GM12865 (cell line): Measurements from ENCODE around the gene CYP2C9.
"Not testable (repeated sequence)": the region's sequence is repeated elsewhere in the genome, so short reads cannot be mapped to it uniquely, and the experiment has no call there.

Source experiments
- DNase-seq: peaks from one replicate; pipeline ENCODE4 v3.0.0; 2010; ENCODE audit warnings: low read depth
- H3K4me3 ChIP-seq: 2 replicates; pipeline ENCODE4 v1.5.1; 2011; ENCODE audit warnings: mild to moderate bottlenecking, low read depth, low read length, control low read depth
- CTCF ChIP-seq: IDR thresholded peaks from 2 replicates; pipeline ENCODE4 v1.5.1; 2011; ENCODE audit warnings: low read length, control low read depth, low read depth, inconsistent platforms; ENCODE audit not compliant: insufficient read depth; ENCODE audit errors: missing control alignments

Gene CYP2C9

GRCh38 chr10:94936721-94937120 lies 1.7 kb upstream of the CYP2C9 start:
- no peak for DNase-seq
- no peak for TF ChIP-seq CTCF
- H3K4me3 ChIP-seq: no peak overlapping the region

DNA sequence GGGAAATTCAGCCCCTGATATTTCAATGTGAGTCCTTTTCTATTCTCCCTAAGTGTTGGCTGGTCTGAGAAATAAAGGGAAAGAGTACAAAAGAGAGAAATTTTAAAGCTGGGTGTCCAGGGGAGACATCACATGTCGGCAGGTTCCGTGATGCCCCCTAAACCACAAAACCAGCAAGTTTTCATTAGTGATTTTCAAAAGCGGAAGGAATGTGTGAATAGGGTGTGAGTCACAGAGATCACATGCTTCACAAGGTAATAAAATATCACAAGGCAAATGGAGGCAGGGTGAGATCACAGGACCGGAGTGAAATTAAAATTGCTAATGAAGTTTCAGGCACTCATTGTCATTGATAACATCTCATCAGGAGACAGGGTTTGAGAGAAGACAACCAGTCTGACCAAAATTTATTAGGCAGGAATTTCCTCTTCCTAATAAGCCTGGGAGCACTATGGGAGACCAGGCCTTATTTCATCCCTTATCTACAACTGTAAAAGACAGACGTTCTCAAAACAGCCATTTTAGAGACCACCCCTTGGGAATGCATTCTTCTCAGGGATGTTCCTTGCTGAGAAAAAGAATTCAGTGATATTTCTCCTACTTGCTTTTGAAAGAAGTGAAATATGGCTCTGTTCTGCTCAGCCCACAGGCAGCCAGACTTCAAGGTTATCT lies 5.1 kb downstream of the CYP2C9 start:
- not testable (repeated sequence) for H3K4me3 ChIP-seq, DNase-seq

DNA sequence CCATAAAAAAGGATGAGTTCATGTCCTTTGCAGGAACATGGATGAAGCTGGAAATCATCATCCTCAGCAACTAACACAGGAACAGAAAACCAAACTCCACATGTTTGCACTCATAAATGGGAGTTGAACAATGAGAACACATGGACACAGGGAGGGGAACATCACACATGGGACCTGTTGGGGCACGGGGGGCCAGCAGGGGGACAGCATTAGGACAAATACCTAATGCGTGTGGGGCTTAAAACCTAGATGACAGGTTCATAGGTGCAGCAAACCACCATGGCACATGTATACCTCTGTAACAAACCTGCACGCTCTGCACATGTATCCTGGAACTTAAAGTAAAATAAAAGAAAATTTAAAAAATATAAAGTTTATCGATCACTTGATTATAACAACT lies 7.7 kb downstream of the CYP2C9 start:
- H3K4me3 ChIP-seq, DNase-seq: not testable (repeated sequence)

- peak; percentile 39 for DNase-seq
Observed at GRCh38 chr10:94963901-94964300, 25.4 kb downstream of the CYP2C9 start.

DNA sequence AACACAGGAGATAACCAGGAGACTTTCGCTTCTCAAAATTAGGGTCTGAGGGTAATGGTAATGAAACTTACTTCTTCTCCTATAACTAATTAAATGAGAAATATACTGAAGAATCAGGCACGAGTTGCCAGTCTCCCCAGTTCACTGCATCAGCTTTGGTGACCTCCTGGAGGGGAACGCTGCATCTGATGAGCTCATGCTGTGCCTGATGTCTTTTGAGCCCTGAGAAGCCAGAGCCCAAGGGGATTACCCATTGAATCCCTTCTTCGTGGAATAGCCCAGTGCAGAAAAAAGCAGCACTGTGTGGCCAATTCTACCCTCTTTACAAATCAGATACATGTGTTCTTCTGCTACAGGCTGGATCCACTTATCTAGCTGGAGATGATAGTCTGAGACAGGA lies 45.1 kb downstream of the CYP2C9 start:
- H3K4me3 ChIP-seq: no peak overlapping the region
- no peak for DNase-seq
- no peak for TF ChIP-seq CTCF

More at GRCh38 chr10:94963901-94964300, 25.4 kb downstream of the CYP2C9 start:
- TF ChIP-seq CTCF: peak; percentile 69
- H3K4me3 ChIP-seq: no peak overlapping the region

- TF ChIP-seq CTCF: no peak
- DNase-seq: no peak
- H3K4me3 ChIP-seq: no peak overlapping the region
Observed at GRCh38 chr10:94989192-94989591, 50.7 kb downstream of the CYP2C9 start.

DNA sequence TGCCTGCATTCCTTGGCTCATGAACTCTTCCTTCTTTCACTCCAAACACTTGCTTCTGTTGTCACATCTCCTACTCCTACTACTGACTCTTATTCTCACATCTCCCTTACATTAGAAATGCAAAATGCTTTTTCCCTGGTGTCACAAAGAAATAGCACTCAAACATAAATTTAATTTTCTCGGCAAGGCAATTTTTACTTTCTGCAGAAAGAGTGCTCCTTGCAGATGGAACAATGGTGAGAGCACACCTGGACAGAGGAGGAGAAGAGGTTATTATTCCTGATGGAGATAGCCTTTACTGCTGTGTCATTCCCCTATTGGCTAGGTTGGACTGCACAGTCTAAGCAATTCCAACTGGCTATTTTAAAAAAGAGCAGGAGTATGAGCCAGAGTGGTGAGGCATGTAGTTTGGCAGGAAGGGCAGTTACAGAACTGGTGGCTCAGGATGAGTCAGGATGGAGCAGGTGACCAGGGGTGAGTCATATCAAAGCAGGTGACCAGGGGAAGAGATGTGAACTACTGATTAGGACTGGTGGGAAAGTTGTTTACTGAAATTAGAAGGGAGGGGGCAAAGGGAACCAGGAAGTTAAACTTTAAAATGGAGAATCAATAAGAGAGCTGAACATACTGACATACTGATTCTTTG lies 52.9 kb downstream of the CYP2C9 start:
- TF ChIP-seq CTCF: no peak
- DNase-seq: no peak
- no peak overlapping the region for H3K4me3 ChIP-seq

DNA sequence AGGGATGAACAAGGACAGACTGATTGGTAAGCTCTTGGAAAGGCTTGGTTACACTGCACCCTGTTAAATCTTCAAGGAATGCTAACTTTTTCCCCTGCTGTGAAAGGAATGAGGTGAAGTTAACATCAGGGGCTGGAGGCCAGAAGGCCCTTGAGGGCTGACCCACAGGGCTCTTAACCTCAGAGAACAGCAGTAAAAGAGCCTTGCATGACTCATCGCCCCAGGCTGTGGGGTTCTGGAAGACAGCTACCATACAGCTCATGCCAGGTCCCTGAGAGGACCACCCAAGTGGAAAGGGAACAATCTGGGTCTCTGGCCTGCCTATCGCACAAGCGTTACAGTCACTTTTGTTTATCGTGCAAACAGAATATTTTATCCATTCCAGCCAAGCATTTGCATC lies 54.4 kb downstream of the CYP2C9 start:
- H3K4me3 ChIP-seq: no peak overlapping the region
- no peak for TF ChIP-seq CTCF
- DNase-seq: no peak
